Measurements from ENCODE around the gene CDK5. TPM values are rescaled to one million over a fixed set of nuclear protein-coding genes. Genes with fewer than 3 reads are reported as not detected.

Gene CDK5
- total RNA-seq, 1 experiment from 2014 or later: 19.8 TPM

GRCh38 chr7:151076863-151077704 is 19.4 kb upstream of the CDK5 start:
- no peak overlapping the region for H3K4me3 ChIP-seq (replicated peaks in 1 of 2; ENCODE audit: low read depth in 1 of 2, low read length in 2 of 2)
- H4K20me1 ChIP-seq (ENCODE audit: insufficient read depth): no peaks in the 10 kb centered on the region
- no peak overlapping the region for H2AFZ ChIP-seq (ENCODE audit: low read depth, low read length, poor library complexity, severe bottlenecking)
- TF ChIP-seq POLR2A (IDR thresholded peaks at IDR 0.05; ENCODE audit: borderline replicate concordance, extremely low read depth, insufficient read depth, insufficient read length) (peak; percentile 16), CTCF (IDR thresholded peaks at IDR 0.05 in 2 of 3, conservative IDR thresholded peaks at IDR 0.05 in 1 of 3; ENCODE audit: borderline replicate concordance in 1 of 3, insufficient read depth in 1 of 3, low read depth in 2 of 3, low read length in 2 of 3) (peak in 2 of 3 experiments; percentile 57 to 62; a peak in 4 of 6 replicates), POLR2AphosphoS5 (IDR thresholded peaks at IDR 0.05; ENCODE audit: low read depth, low read length) (peak; percentile 45; the same call in 1 of the 2 replicates), ZFX (IDR thresholded peaks at IDR 0.05) (peak; percentile 39; the same call in 1 of the 2 replicates), SP1 (IDR thresholded peaks at IDR 0.05; ENCODE audit: low read depth) (no peak)
- no peaks in the 10 kb centered on the region for H3K9me2 ChIP-seq (ENCODE audit: insufficient read depth)
- intact Hi-C loops (cut with micrococcal nuclease): no loop called here
- H3K79me2 ChIP-seq (ENCODE audit: insufficient read depth, low read length): peaks cover 34% of the 10 kb centered on the region
- no TSS peak for BruUV-seq (replicated peaks)
- no peak overlapping the region for H3K9ac ChIP-seq (ENCODE audit: low read length)
- no peak overlapping the region for H3K4me2 ChIP-seq (ENCODE audit: low read length)
- ChIA-PET POLR2A (interaction anchor here (1.2 to 1.5 kb wide), 3 partner anchors 9 to 16 kb away, joined by 4 to 5 read pairs (median 4); partner anchors contain the start of gene AGAP3), CTCF (interaction anchor here (0.6 to 1.3 kb wide), 5 partner anchors 9 to 68 kb away, joined by 3 to 4 read pairs (median 3); no protein-coding TSS in a partner anchor), RAD21 (ENCODE audit: low non-redundant PET in 1 of 2, low total read pairs in 2 of 2, uncharacterized antibody in 2 of 2, unreplicated experiment in 2 of 2) (interaction anchor here in 1 of 2 experiments (1.5 kb wide), 1 partner anchor 16 kb away, joined by 3 read pairs; no protein-coding TSS in a partner anchor)
- H3K4me1 ChIP-seq (ENCODE audit: control insufficient read depth in 1 of 2, insufficient read depth in 2 of 2, low read length in 2 of 2): peaks cover 17 to 42% of the 10 kb centered on the region in 2 experiments
- peaks cover 18 to 21% of the 10 kb centered on the region in 2 experiments; a peak in 3 of 4 replicates for H3K36me3 ChIP-seq (ENCODE audit: control insufficient read depth in 1 of 2, insufficient read depth in 2 of 2, low read length in 2 of 2)
- DNase-seq (ENCODE audit: low read depth, low spot score) (no peak), ATAC-seq (peak; percentile 44)
- peak overlapping the region; percentile 94 for H3K27ac ChIP-seq (ENCODE audit: low read depth, low read length)
- no peaks in the 10 kb centered on the region for H3K27me3 ChIP-seq (ENCODE audit: insufficient read depth, low read length)
- no peaks in the 10 kb centered on the region for H3K9me3 ChIP-seq (ENCODE audit: control insufficient read depth in 1 of 2, insufficient read depth in 1 of 2, low read depth in 1 of 2, low read length in 2 of 2)

All from HCT116 (cell line).